Activated naive CD4-positive, alpha-beta T cell treated with anti-CD3 and anti-CD28 coated beads, Interleukin-2, amount 50 U/mL, for 72 hours (primary cell): ENCODE measurements around the gene OLFM1. TPM values are rescaled to one million over a fixed set of nuclear protein-coding genes. Genes with fewer than 3 reads are reported as not detected.

Experiments used
- ATAC-seq, 2 donors: fragments of 150-1000 bp; cut with Tn5 transposase; 2 replicates each; pipeline ENCODE4 v1.10.0; 2021; ENCODE audit warnings: mild to moderate bottlenecking in 2 of 2, moderate library complexity in 2 of 2
- DNase-seq, 2 donors: peaks; one replicate each; pipeline ENCODE4 v3.0.0; 2021 to 2022; ENCODE audit warnings: low spot score in 2 of 2
- H3K27ac Mint-ChIP-seq, 2 donors: one replicate each; pipeline ENCODE4 v1.8.0; 2022; ENCODE audit warnings: mild to moderate bottlenecking in 2 of 2, mixed read lengths in 2 of 2
- H3K36me3 Mint-ChIP-seq, 2 donors: one replicate each; pipeline ENCODE4 v1.8.0; 2022; ENCODE audit warnings: mixed read lengths in 2 of 2
- H3K9me3 Mint-ChIP-seq, 2 donors: one replicate each; pipeline ENCODE4 v1.8.0; 2022; ENCODE audit warnings: mixed read lengths in 2 of 2
- total RNA-seq, 2 donors: library from RNA; stranded (reverse); gene quantifications; one replicate each; pipeline ENCODE4 v1.2.3, GENCODE V29; 2022

The OLFM1 gene
- total RNA-seq, 2 donors from 2014 or later = not detected

GRCh38 chr9:135127718-135128670, 40.5 kb downstream of the OLFM1 start:
- H3K36me3 Mint-ChIP-seq = peaks cover 4 to 5% of the 10 kb centered on the region in 2 donors
- ATAC-seq (no peak), DNase-seq (no peak)
- no peak overlapping the region for H3K27ac Mint-ChIP-seq
- H3K9me3 Mint-ChIP-seq = peaks cover 0 to 3% of the 10 kb centered on the region in 2 donors

GRCh38 chr9:135129137-135129695, 41.7 kb downstream of the OLFM1 start:
- no peak for DNase-seq
- H3K9me3 Mint-ChIP-seq = peaks cover 0 to 3% of the 10 kb centered on the region in 2 donors

GRCh38 chr9:135130207-135130976, 42.9 kb downstream of the OLFM1 start:
- H3K27ac Mint-ChIP-seq = peak overlapping the region in 1 of 2 donors; percentile 44
- H3K36me3 Mint-ChIP-seq = peaks cover 4 to 5% of the 10 kb centered on the region in 2 donors
- DNase-seq (peak in 1 of 2 donors; percentile 54), ATAC-seq (peak; percentile 55 to 86)
- peaks cover 0 to 3% of the 10 kb centered on the region in 2 donors for H3K9me3 Mint-ChIP-seq

More at GRCh38 chr9:135129137-135129695, 41.7 kb downstream of the OLFM1 start:
- Mint-ChIP-seq H3K36me3 (peaks cover 4 to 5% of the 10 kb centered on the region in 2 donors), H3K27ac (no peak overlapping the region)
- ATAC-seq = no peak

GRCh38 chr9:135131488-135131887, 44.0 kb downstream of the OLFM1 start:
- no peak overlapping the region for H3K27ac Mint-ChIP-seq
- H3K9me3 Mint-ChIP-seq = peaks cover 0 to 3% of the 10 kb centered on the region in 2 donors
- DNase-seq (no peak), ATAC-seq (no peak)
- peaks cover 4 to 5% of the 10 kb centered on the region in 2 donors for H3K36me3 Mint-ChIP-seq

- ATAC-seq = no peak
- no peak for DNase-seq
- Mint-ChIP-seq H3K36me3 (peaks cover 5 to 9% of the 10 kb centered on the region in 2 donors), H3K27ac (no peak overlapping the region), H3K9me3 (peaks cover 0 to 3% of the 10 kb centered on the region in 2 donors)
Observed at GRCh38 chr9:135132008-135132407, 44.5 kb downstream of the OLFM1 start.

- Mint-ChIP-seq H3K27ac (no peak overlapping the region), H3K9me3 (peaks cover 0 to 3% of the 10 kb centered on the region in 2 donors)
- no peak for ATAC-seq
Observed at GRCh38 chr9:135134268-135135022, 47.0 kb downstream of the OLFM1 start.

GRCh38 chr9:135135171-135135928, 47.9 kb downstream of the OLFM1 start:
- ATAC-seq (no peak), DNase-seq (no peak)
- H3K27ac Mint-ChIP-seq = no peak overlapping the region
- peaks cover 0 to 6% of the 10 kb centered on the region in 2 donors for H3K36me3 Mint-ChIP-seq
- no peaks in the 10 kb centered on the region for H3K9me3 Mint-ChIP-seq

More at GRCh38 chr9:135134268-135135022, 47.0 kb downstream of the OLFM1 start:
- DNase-seq = no peak
- peaks cover 5 to 10% of the 10 kb centered on the region in 2 donors for H3K36me3 Mint-ChIP-seq

- Mint-ChIP-seq H3K36me3 (peaks cover 0 to 6% of the 10 kb centered on the region in 2 donors), H3K27ac (no peak overlapping the region), H3K9me3 (no peaks in the 10 kb centered on the region)
- DNase-seq (no peak), ATAC-seq (no peak)
Observed at GRCh38 chr9:135135929-135136315, 48.5 kb downstream of the OLFM1 start.

GRCh38 chr9:135136481-135136880, 49.0 kb downstream of the OLFM1 start:
- Mint-ChIP-seq H3K36me3 (peaks cover 0 to 6% of the 10 kb centered on the region in 2 donors), H3K27ac (peak overlapping the region in 1 of 2 donors; percentile 10), H3K9me3 (no peaks in the 10 kb centered on the region)
- DNase-seq (no peak), ATAC-seq (no peak)

- DNase-seq (no peak), ATAC-seq (no peak)
- H3K27ac Mint-ChIP-seq = peak overlapping the region; percentile 7 to 10
- H3K9me3 Mint-ChIP-seq = no peaks in the 10 kb centered on the region
- peaks cover 0 to 6% of the 10 kb centered on the region in 2 donors for H3K36me3 Mint-ChIP-seq
Observed at GRCh38 chr9:135136991-135137832, 49.7 kb downstream of the OLFM1 start.

GRCh38 chr9:135138078-135138855, 50.8 kb downstream of the OLFM1 start:
- ATAC-seq = no peak
- H3K36me3 Mint-ChIP-seq = peaks cover 0 to 6% of the 10 kb centered on the region in 2 donors
- H3K27ac Mint-ChIP-seq = no peak overlapping the region
- no peaks in the 10 kb centered on the region for H3K9me3 Mint-ChIP-seq
- DNase-seq = no peak

- DNase-seq (no peak), ATAC-seq (peak in 1 of 2 donors; percentile 32)
- no peak overlapping the region for H3K27ac Mint-ChIP-seq
- H3K9me3 Mint-ChIP-seq = no peaks in the 10 kb centered on the region
- H3K36me3 Mint-ChIP-seq = peaks cover 0 to 6% of the 10 kb centered on the region in 2 donors
Observed at GRCh38 chr9:135139366-135139959, 52.0 kb downstream of the OLFM1 start.

- no peaks in the 10 kb centered on the region for H3K9me3 Mint-ChIP-seq
- peaks cover 0 to 6% of the 10 kb centered on the region in 2 donors for H3K36me3 Mint-ChIP-seq
- ATAC-seq (no peak), DNase-seq (no peak)
- no peak overlapping the region for H3K27ac Mint-ChIP-seq
Observed at GRCh38 chr9:135141183-135141774, 53.8 kb downstream of the OLFM1 start.
